Brain microvascular endothelial cell (primary cell): Measurements from ENCODE around the gene ATP6AP2.
"Not testable (repeated sequence)": the region's sequence is repeated elsewhere in the genome, so short reads cannot be mapped to it uniquely, and the experiment has no call there.

Experiments used
- DNase-seq: peaks from one replicate; pipeline ENCODE4 v3.0.0-alpha.2; 2020
- H3K27ac ChIP-seq: fragments of 250-450 bp; sonication (Bioruptor Pico); 2 replicates; pipeline ENCODE4 v1.5.1; 2020; ENCODE audit warnings: mild to moderate bottlenecking, moderate library complexity
- H3K27me3 ChIP-seq: fragments of 250-450 bp; sonication (Bioruptor Pico); replicated peaks from 2 replicates; pipeline ENCODE4 v1.5.1; 2020; ENCODE audit warnings: mild to moderate bottlenecking
- H3K36me3 ChIP-seq: fragments of 250-450 bp; sonication (Bioruptor Pico); replicated peaks from 2 replicates; pipeline ENCODE4 v1.5.1; 2020; ENCODE audit warnings: mild to moderate bottlenecking
- H3K4me3 ChIP-seq: 2 replicates; pipeline ENCODE4 v1.5.1; 2011; ENCODE audit warnings: low read depth, mild to moderate bottlenecking, control low read depth, low read length, moderate library complexity
- in situ Hi-C: cut with HindIII; loops from 2 replicates; pipeline ENCODE4 v1.10.0; 2017; ENCODE audit warnings: low sequenced_read_pairs, low pct_ligation_motif_present
- TF ChIP-seq, protein P1 (sequence below): IDR thresholded peaks from 2 replicates; pipeline ENCODE4 v1.5.1; 2011; ENCODE audit warnings: low read depth, mild to moderate bottlenecking, moderate library complexity, low read length, control low read depth, inconsistent platforms; ENCODE audit errors: missing control alignments

Gene ATP6AP2

DNA sequence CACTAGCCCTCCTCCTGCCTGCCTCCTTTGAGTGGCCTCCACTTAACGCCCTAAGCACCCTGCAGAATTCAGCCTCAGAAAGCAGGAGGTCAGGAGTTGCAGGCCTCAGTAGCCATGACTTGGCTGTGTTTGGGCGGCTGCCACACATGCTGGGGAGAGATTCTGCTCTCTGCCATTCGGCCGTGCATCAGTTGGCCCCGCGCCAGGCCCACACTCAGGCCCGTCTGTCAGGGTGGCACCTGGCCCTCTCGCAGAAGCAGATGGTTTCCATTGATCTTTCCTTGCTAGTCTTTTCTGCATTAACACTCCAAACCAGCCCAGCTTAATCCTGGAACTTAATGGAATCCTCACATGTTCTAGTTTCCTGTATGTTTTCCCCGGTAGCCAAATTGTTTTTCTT lies 30.7 kb upstream of the ATP6AP2 start:
- H3K27me3 ChIP-seq: peaks cover 1% of the 10 kb centered on the region
- H3K27ac ChIP-seq: no peak overlapping the region
- no peak overlapping the region for H3K4me3 ChIP-seq
- in situ Hi-C loops: no loop called here
- no peak for DNase-seq
- TF ChIP-seq, protein P1, sequence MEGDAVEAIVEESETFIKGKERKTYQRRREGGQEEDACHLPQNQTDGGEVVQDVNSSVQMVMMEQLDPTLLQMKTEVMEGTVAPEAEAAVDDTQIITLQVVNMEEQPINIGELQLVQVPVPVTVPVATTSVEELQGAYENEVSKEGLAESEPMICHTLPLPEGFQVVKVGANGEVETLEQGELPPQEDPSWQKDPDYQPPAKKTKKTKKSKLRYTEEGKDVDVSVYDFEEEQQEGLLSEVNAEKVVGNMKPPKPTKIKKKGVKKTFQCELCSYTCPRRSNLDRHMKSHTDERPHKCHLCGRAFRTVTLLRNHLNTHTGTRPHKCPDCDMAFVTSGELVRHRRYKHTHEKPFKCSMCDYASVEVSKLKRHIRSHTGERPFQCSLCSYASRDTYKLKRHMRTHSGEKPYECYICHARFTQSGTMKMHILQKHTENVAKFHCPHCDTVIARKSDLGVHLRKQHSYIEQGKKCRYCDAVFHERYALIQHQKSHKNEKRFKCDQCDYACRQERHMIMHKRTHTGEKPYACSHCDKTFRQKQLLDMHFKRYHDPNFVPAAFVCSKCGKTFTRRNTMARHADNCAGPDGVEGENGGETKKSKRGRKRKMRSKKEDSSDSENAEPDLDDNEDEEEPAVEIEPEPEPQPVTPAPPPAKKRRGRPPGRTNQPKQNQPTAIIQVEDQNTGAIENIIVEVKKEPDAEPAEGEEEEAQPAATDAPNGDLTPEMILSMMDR: no peak
- H3K36me3 ChIP-seq: no peaks in the 10 kb centered on the region

DNA sequence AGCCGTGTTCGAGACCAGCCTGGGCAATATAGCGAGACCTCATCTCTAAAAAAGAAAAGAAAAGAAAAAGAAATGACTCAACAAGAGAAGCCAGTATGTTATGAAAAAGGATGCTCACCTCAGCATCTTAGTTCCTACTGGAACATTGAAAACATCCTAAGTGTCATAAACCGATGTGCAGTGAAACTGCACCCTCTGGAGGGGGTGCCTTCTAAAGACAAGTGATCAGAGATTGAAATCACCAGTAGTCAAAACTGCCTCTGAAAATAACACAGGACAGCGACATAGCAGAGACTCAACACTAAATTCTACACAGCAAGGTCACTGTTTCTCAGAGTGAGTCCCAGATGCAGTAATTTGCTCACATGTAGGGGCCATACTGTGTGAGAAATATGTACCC lies 28.0 kb upstream of the ATP6AP2 start:
- TF ChIP-seq, protein P1: peak; percentile 41
- DNase-seq: no peak
- in situ Hi-C loops: no loop called here
- Histone ChIP-seq H3K4me3 (no peak overlapping the region), H3K27ac (no peak overlapping the region), H3K27me3 (peaks cover 1% of the 10 kb centered on the region), H3K36me3 (no peaks in the 10 kb centered on the region)

DNA sequence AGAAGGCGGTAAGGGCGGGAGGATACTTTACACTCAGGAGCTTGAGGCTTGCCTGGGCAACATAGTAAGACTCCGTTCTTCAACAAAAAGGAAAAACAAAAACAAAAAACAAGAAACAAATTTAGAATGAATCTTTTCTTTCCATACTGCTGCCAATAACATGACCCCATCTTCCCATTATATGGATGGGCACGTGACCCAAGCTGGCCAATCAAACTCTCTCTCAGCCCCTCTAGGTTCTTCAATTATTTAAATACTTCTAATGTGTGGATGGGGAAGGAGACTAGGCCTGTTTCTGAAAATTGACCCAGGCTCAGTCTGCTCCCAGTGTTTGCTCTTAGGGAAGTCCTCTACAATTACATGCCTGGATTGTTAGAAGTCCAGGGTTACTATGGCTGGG lies 22.2 kb upstream of the ATP6AP2 start:
- H3K27me3 ChIP-seq: no peaks in the 10 kb centered on the region
- in situ Hi-C loops: no loop called here
- H3K27ac ChIP-seq: no peak overlapping the region
- TF ChIP-seq, protein P1: no peak
- no peaks in the 10 kb centered on the region for H3K36me3 ChIP-seq
- DNase-seq: no peak
- H3K4me3 ChIP-seq: no peak overlapping the region

DNA sequence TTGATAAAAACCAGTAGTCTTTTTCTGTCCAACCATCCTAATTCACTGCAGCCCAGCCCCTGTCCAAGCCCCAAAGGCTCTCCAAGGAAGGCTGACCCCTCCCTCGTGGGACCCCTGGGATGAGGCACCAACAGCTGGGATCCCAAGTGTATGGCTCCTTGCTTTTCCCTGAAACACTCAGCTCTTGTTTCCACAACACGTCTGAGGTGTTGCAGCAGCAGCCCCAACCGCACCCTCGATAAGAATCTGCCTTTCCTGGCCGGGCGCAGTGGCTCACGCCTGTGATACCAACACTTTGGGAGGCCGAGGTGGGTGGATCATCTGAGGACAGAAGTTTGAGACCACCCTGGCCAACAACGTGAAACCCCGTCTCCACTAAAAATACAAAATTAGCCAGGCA lies 17.0 kb upstream of the ATP6AP2 start:
- no peaks in the 10 kb centered on the region for H3K27me3 ChIP-seq
- no peaks in the 10 kb centered on the region for H3K36me3 ChIP-seq
- in situ Hi-C loops: no loop called here
- no peak overlapping the region for H3K27ac ChIP-seq
- TF ChIP-seq, protein P1: no peak
- DNase-seq: no peak
- no peak overlapping the region for H3K4me3 ChIP-seq

DNA sequence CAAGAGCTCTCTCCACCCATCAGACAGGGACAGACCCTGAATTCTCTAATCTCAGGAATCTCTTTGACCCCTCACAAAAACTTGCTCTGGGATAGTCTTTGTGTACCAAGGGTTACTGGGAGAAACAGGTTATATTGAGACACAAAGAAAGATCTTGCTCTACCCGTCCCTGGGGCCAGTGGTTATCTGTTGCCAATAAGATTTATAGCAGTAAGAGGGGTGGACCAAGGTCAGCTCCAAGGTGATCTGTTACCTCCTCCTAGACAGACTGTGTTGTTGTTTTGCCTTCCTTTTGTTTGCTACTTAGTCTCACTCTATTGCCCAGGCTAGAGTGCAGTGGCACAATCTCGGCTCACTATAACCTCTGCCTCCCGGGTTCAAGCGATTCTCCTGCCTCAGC lies 16.3 kb upstream of the ATP6AP2 start:
- DNase-seq: no peak
- Histone ChIP-seq H3K27ac (no peak overlapping the region), H3K4me3 (no peak overlapping the region), H3K36me3 (no peaks in the 10 kb centered on the region), H3K27me3 (no peaks in the 10 kb centered on the region)
- TF ChIP-seq, protein P1: no peak
- in situ Hi-C loops: no loop called here

DNA sequence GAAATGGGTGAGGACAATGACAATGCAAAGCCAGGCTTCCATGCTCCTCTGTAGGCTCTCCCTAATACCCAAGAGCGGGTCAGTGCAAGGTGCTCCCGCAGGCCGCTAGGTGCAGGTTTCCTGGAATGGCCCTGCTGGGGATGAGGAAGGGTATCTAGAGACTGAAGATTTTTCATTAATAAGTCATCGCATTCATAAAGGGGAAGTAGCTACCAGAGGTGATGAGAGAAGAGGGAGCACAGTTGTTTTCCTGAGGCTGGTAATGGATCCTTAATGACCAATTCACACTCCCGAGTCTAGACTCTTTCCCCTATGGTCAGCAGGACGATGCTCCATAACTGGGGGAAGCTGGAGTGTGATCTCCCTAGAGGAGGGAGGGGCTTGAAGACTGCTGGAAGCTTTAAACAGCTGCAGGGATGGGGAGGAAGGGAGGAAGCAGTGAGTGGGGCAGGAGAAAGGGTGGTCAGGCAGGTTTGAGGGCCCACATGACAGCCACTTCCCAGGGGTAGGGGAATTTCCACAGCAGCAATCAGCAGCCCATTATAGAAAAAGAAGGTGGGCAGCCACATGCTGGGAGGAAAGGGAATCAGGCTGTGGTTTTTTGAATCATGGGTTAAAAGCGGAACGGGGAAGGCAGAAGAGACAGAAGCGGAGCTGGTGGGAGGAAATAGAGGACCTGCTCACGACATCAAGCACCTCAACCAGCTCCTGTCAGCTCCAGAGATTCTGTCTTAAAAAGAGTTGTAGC lies 10.2 kb upstream of the ATP6AP2 start:
- H3K27me3 ChIP-seq: no peaks in the 10 kb centered on the region
- H3K4me3 ChIP-seq: no peak overlapping the region
- H3K36me3 ChIP-seq: no peaks in the 10 kb centered on the region
- in situ Hi-C loops: no loop called here
- TF ChIP-seq, protein P1: no peak
- no peak overlapping the region for H3K27ac ChIP-seq
- DNase-seq: no peak

DNA sequence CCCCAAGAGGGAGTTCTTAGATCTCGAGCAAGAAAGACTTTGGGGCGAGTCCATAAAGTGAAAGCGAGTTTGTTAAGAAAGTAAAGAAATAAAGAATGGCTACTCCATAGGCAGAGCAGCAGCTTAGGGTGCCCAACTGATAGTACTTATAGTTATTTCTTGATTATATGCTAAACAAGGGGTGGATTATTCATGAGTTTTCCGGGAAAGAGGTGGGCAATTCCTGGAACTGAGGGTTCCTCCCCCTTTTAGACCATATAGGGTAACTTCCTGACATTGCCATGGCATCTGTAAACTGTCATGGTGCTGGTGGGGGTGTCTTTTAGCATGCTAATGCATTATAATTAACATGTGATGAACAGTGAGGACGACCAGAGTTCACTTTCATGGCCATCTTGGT lies 9.6 kb upstream of the ATP6AP2 start:
- in situ Hi-C loops, H3K27ac ChIP-seq, DNase-seq, H3K4me3 ChIP-seq, H3K27me3 ChIP-seq, H3K36me3 ChIP-seq: not testable (repeated sequence)
